ENCODE data around the gene ADAMTS12. TPM values are rescaled to one million over a fixed set of nuclear protein-coding genes. Genes with fewer than 3 reads are reported as not detected.

Gene ADAMTS12
- total RNA-seq, 1 donor from 2014 or later = 4.1 TPM

DNA sequence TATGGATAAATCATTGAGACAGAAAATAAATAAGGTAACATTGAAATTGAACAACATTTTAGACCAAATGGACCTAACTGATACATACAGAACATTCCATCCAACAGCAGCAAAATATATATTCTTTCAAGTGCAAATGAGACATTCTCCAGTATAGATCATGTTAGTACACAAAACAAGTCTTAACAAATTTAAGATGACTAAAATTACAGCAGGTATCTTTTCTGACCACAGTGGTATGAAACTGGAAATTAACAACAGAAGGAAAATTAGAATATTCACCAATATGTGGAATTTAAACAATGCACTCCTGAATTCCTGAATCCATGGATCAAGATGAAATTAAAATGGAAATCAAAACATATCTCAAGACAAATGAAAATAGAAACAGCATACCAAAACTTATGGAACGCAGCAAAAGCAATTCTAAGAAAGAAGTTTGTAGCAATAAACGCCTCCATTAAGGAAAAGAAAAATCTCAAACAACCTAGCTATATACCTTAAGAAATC lies 115.6 kb downstream of the ADAMTS12 start:
- TF ChIP-seq, protein P1, sequence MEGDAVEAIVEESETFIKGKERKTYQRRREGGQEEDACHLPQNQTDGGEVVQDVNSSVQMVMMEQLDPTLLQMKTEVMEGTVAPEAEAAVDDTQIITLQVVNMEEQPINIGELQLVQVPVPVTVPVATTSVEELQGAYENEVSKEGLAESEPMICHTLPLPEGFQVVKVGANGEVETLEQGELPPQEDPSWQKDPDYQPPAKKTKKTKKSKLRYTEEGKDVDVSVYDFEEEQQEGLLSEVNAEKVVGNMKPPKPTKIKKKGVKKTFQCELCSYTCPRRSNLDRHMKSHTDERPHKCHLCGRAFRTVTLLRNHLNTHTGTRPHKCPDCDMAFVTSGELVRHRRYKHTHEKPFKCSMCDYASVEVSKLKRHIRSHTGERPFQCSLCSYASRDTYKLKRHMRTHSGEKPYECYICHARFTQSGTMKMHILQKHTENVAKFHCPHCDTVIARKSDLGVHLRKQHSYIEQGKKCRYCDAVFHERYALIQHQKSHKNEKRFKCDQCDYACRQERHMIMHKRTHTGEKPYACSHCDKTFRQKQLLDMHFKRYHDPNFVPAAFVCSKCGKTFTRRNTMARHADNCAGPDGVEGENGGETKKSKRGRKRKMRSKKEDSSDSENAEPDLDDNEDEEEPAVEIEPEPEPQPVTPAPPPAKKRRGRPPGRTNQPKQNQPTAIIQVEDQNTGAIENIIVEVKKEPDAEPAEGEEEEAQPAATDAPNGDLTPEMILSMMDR (IDR thresholded peaks at IDR 0.05; ENCODE audit: insufficient read depth, low read length, poor library complexity, severe bottlenecking) = no peak
- H3K36me3 ChIP-seq (ENCODE audit: control insufficient read depth, insufficient read depth, low read length) = no peaks in the 10 kb centered on the region
- no peaks in the 10 kb centered on the region for H3K27me3 ChIP-seq (ENCODE audit: control insufficient read depth, insufficient read depth, low read length)
- DNase-seq (ENCODE audit: low read depth) = no peak
- no peak overlapping the region for H3K4me3 ChIP-seq (ENCODE audit: low read depth, low read length)

DNA sequence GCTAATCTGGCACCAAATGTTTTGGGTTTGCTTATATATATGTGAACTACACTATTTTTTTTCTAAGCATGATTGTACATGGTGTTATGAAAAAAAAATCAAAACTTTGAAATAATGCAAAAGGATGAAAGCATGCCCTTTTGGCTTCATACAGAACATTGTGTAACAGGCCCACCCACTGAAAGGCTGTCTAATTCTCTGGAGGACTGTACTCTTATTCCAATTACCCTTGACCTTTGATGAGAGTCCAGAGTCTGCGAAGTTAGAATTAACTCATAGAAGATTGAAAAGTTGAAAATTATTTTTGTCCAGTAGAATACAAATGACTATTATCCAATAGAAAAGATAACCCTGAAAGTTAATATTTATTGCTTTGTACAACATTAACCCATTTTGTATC lies 117.4 kb downstream of the ADAMTS12 start:
- no peaks in the 10 kb centered on the region for H3K27me3 ChIP-seq (ENCODE audit: control insufficient read depth, insufficient read depth, low read length)

DNA sequence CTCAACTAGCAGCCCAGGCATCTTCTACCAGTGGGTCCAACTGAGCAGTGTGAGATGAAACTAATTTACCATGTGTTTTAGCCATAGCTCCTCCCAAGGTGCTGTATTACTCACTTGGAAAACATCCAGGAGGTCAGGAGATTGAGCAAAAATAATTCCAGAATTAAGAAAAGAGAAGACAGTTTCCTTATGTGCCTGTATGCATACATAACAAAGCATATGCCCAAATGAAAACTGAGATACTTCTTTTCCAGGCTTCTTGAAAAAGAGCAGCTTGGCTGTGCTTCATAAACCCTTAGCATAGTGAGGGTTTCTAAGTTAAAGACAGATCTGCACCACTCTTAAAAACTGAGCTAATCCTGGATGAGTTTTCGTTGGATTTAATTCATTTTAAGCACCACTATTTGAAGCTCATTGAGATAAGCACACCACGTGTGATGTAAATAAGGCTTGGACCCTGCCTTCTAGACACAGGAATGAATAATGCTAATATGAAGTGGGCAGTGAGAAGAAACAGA lies 119.4 kb downstream of the ADAMTS12 start:
- Histone ChIP-seq H3K27me3 (ENCODE audit: control insufficient read depth, insufficient read depth, low read length) (no peaks in the 10 kb centered on the region), H3K36me3 (ENCODE audit: control insufficient read depth, insufficient read depth, low read length) (no peaks in the 10 kb centered on the region), H3K4me3 (ENCODE audit: low read depth, low read length) (no peak overlapping the region)
- TF ChIP-seq, protein P1 (IDR thresholded peaks at IDR 0.05; ENCODE audit: insufficient read depth, low read length, poor library complexity, severe bottlenecking) = no peak
- no peak for DNase-seq (ENCODE audit: low read depth)

More for the DNA sequence above, 117.4 kb downstream of the ADAMTS12 start:
- no peak overlapping the region for H3K4me3 ChIP-seq (ENCODE audit: low read depth, low read length)
- no peak for DNase-seq (ENCODE audit: low read depth)
- no peaks in the 10 kb centered on the region for H3K36me3 ChIP-seq (ENCODE audit: control insufficient read depth, insufficient read depth, low read length)
- TF ChIP-seq, protein P1 (IDR thresholded peaks at IDR 0.05; ENCODE audit: insufficient read depth, low read length, poor library complexity, severe bottlenecking) = no peak

DNA sequence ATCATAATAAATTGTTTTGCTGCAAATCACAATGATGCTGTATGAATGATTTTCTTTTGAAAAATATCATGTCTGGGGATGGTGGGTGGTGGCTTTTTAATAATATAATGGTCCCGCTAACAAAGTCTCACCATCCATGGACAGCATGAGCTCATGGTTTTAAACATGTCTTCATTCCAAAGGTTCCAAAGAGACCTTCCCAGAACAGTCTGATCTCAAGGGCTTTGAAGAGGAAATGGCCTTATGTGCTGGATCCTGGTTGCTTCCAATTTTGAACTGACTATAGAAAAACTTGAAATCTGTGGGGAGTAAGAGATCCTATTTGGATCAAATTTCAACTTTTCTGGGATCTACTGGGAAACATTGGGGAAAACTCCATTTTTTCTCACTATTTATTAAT lies 121.8 kb downstream of the ADAMTS12 start:
- H3K4me3 ChIP-seq (ENCODE audit: low read depth, low read length) = no peak overlapping the region
- H3K36me3 ChIP-seq (ENCODE audit: control insufficient read depth, insufficient read depth, low read length) = no peaks in the 10 kb centered on the region
- H3K27me3 ChIP-seq (ENCODE audit: control insufficient read depth, insufficient read depth, low read length) = no peaks in the 10 kb centered on the region
- TF ChIP-seq, protein P1 (IDR thresholded peaks at IDR 0.05; ENCODE audit: insufficient read depth, low read length, poor library complexity, severe bottlenecking) = no peak
- no peak for DNase-seq (ENCODE audit: low read depth)

DNA sequence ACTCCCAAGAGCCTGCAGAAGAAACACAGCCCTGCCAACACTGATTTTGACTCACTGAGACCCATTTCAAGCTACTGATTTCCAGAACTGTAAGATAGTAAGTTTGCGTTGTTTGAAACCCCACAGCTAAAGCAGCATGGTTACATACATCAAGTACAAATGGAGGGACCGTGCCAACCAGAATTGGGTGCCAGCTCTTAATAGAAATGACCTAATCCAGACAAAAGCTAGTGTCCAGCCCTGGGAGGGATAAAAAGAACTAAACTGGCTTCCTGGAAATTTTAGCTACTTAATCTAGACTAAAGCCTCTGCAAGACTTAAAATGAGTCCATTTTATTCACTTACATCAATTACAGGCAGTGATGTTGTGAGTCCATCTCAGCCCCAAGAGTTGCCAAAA lies 122.6 kb downstream of the ADAMTS12 start:
- Histone ChIP-seq H3K4me3 (ENCODE audit: low read depth, low read length) (no peak overlapping the region), H3K27me3 (ENCODE audit: control insufficient read depth, insufficient read depth, low read length) (no peaks in the 10 kb centered on the region), H3K36me3 (ENCODE audit: control insufficient read depth, insufficient read depth, low read length) (no peaks in the 10 kb centered on the region)
- TF ChIP-seq, protein P1 (IDR thresholded peaks at IDR 0.05; ENCODE audit: insufficient read depth, low read length, poor library complexity, severe bottlenecking) = no peak
- no peak for DNase-seq (ENCODE audit: low read depth)

DNA sequence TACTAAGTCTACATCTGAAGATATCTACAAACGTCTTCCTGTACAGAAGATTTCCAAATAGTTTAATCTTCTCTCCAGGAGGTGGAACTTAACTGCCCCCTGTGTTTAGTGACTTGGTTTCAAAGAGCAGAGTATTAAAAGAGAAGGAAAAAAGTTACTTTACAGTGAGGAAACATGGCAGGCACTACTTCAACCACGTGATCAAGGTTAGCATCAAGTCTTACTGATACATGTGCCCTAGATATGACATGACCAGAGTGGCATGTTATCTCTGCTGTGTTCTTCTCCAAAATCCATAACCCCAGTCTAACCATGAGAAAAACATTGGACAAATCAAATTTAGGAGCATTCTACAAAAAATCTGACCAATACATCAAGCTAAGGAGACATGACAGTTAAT lies 125.8 kb downstream of the ADAMTS12 start:
- Histone ChIP-seq H3K27me3 (ENCODE audit: control insufficient read depth, insufficient read depth, low read length) (no peaks in the 10 kb centered on the region), H3K36me3 (ENCODE audit: control insufficient read depth, insufficient read depth, low read length) (no peaks in the 10 kb centered on the region), H3K4me3 (ENCODE audit: low read depth, low read length) (no peak overlapping the region)
- TF ChIP-seq, protein P1 (IDR thresholded peaks at IDR 0.05; ENCODE audit: insufficient read depth, low read length, poor library complexity, severe bottlenecking) = no peak
- DNase-seq (ENCODE audit: low read depth) = no peak
